Measurements from ENCODE around the gene RSBN1. TPM values are rescaled to one million over a fixed set of nuclear protein-coding genes. Genes with fewer than 3 reads are reported as not detected.
A peak's percentile ranks its signal among the peaks of the same experiment; 100 is the strongest.

RSBN1 gene
- total and polyA plus RNA-seq, 9 of the 15 experiments (the other 6 are each of a cell fraction or from before 2014, with no cell fraction given) = 4.5 to 24.3 (median 13.0) TPM

GRCh38 chr1:113761937-113762336 lies 50.3 kb downstream of the RSBN1 start:
- Histone ChIP-seq H2AFZ (ENCODE audit: low read depth, low read length) (no peak overlapping the region), H4K20me1 (replicated peaks; ENCODE audit: control insufficient read depth, insufficient read depth, low read length) (no peaks in the 10 kb centered on the region), H3K36me3 (ENCODE audit: control insufficient read depth, insufficient read depth, low read length) (peaks cover 35% of the 10 kb centered on the region), H3K79me2 (ENCODE audit: control insufficient read depth, insufficient read depth, low read length) (peaks cover 18% of the 10 kb centered on the region), H3K9me1 (ENCODE audit: control insufficient read depth, insufficient read depth, low read length) (no peaks in the 10 kb centered on the region), H3K4me2 (ENCODE audit: insufficient read depth, low read length) (no peak overlapping the region), H3K9ac (ENCODE audit: insufficient read depth in 1 of 2, low read depth in 2 of 2, low read length in 2 of 2) (no peak overlapping the region), H3K27ac (ENCODE audit: extremely low read depth, low read depth, low read length) (no peak overlapping the region), H3K27me3 (ENCODE audit: control insufficient read depth in 2 of 2, insufficient read depth in 2 of 2, low read length in 2 of 2) (no peaks in the 10 kb centered on the region), H3K4me1 (replicated peaks in 1 of 2; ENCODE audit: control insufficient read depth in 2 of 2, insufficient read depth in 2 of 2, low read length in 2 of 2) (peaks cover 10 to 20% of the 10 kb centered on the region in 2 experiments; a peak in 4 of 5 replicates), H3K4me3 (no peak overlapping the region), H3K9me3 (replicated peaks; ENCODE audit: control insufficient read depth, insufficient read depth, low read depth, low read length) (no peaks in the 10 kb centered on the region)
- no TSS peak for BruUV-seq (replicated peaks)
- intact Hi-C loops (cut with micrococcal nuclease) (no loop called here), in situ Hi-C loops (cut with MboI) (no loop called here)
- TF ChIP-seq PKNOX1 (IDR thresholded peaks at IDR 0.05) = peak; percentile 78
- TF ChIP-seq MEIS2 (IDR thresholded peaks at IDR 0.05; ENCODE audit: partially characterized antibody) = no peak
- TF ChIP-seq NFRKB (IDR thresholded peaks at IDR 0.05; ENCODE audit: low read depth) = no peak
- 0 out of 4 replicates have a peak, but pooled peaks of 1 of the 2 experiments have one; percentile 15 for TF ChIP-seq FOXA3 (CRISPR knock-in tag; conservative IDR thresholded peaks at IDR 0.05 in 1 of 2, IDR thresholded peaks at IDR 0.05 in 1 of 2)
- TF ChIP-seq TSHZ1 (CRISPR knock-in tag; IDR thresholded peaks at IDR 0.05) = no peak
- no peak for TF ChIP-seq BCL6 (CRISPR knock-in tag; IDR thresholded peaks at IDR 0.05)
- TF ChIP-seq DDX20 (tag; IDR thresholded peaks at IDR 0.05; ENCODE audit: low read depth) = no peak
- no peak for TF ChIP-seq STAT5B (CRISPR knock-in tag; IDR thresholded peaks at IDR 0.05)
- ChIA-PET CTCF (ENCODE audit: low intra/inter-chr PET ratio) (no interaction called here), POLR2A (interaction anchor here (0.6 to 1.5 kb wide), 7 partner anchors 8 to 458 kb away, joined by 3 to 8 read pairs (median 3); no protein-coding TSS in a partner anchor)
- ATAC-seq = no peak
- FAIRE-seq = no peak
- no peak for DNase-seq (ENCODE audit: extremely low read depth in 1 of 4, low spot score in 3 of 4)
- 80% methylated on average over 3 of the region's 3 CpGs for WGBS (ENCODE audit: insufficient coverage, low coverage, missing lambda C conversion rate)
